Measurements from ENCODE around the gene JUNB. TPM values are rescaled to one million over a fixed set of nuclear protein-coding genes. Genes with fewer than 3 reads are reported as not detected.

Gene JUNB
- total RNA-seq, 1 experiment from 2014 or later = 49.7 TPM

- intact Hi-C loops (cut with micrococcal nuclease; ENCODE audit: unreplicated experiment) = no loop called here
- DNase-seq (ENCODE audit: low read depth, low spot score) (no peak), ATAC-seq (no peak)
- Histone ChIP-seq H3K4me3 (ENCODE audit: low read depth in 2 of 2, low read length in 2 of 2) (peak overlapping the region; percentile 53 to 58), H3K27me3 (ENCODE audit: control insufficient read depth, insufficient read depth, low read length) (no peaks in the 10 kb centered on the region), H3K4me1 (ENCODE audit: control insufficient read depth, insufficient read depth, low read length) (peaks cover 8% of the 10 kb centered on the region), H3K9me3 (ENCODE audit: control insufficient read depth, insufficient read depth, low read depth, low read length) (no peaks in the 10 kb centered on the region), H3K36me3 (ENCODE audit: control insufficient read depth, insufficient read depth, low read length) (peaks cover 4% of the 10 kb centered on the region; the same call in 1 of the 2 replicates), H3K27ac (ENCODE audit: low read length) (no peak overlapping the region)
- in situ Hi-C loops (cut with HindIII; ENCODE audit: low pct_unique_long_range_greater_than_20kb, low sequenced_read_pairs) = no loop called here
- ChIA-PET POLR2A (no interaction called here), CTCF (no interaction called here)
- BruUV-seq (replicated peaks) = no TSS peak
- TF ChIP-seq TCF7L2 (IDR thresholded peaks at IDR 0.05; ENCODE audit: low read depth, low read length) (no peak), CTCF (IDR thresholded peaks at IDR 0.05) (no peak), POLR2AphosphoS5 (IDR thresholded peaks at IDR 0.05; ENCODE audit: low read depth, low read length) (no peak), REST (IDR thresholded peaks at IDR 0.05; ENCODE audit: insufficient read depth in 1 of 2, low read depth in 2 of 2, low read length in 1 of 2) (no peak), SIN3A (IDR thresholded peaks at IDR 0.05; ENCODE audit: borderline replicate concordance, insufficient read depth, low read depth, low read length) (no peak)
Measured at GRCh38 chr19:12802267-12803106, 11.2 kb downstream of the JUNB start.

- TF ChIP-seq POLR2AphosphoS5 (IDR thresholded peaks at IDR 0.05; ENCODE audit: low read depth, low read length) = no peak
- TF ChIP-seq SIN3A (IDR thresholded peaks at IDR 0.05; ENCODE audit: borderline replicate concordance, insufficient read depth, low read depth, low read length) = no peak
- TF ChIP-seq TCF7L2 (IDR thresholded peaks at IDR 0.05; ENCODE audit: low read depth, low read length) = no peak
- TF ChIP-seq REST (IDR thresholded peaks at IDR 0.05; ENCODE audit: insufficient read depth in 1 of 2, low read depth in 2 of 2, low read length in 1 of 2) = no peak
- no peak for TF ChIP-seq CTCF (IDR thresholded peaks at IDR 0.05)
- BruUV-seq (replicated peaks) = no TSS peak
- H3K27ac ChIP-seq (ENCODE audit: low read length) = no peak overlapping the region
- in situ Hi-C loops (cut with HindIII; ENCODE audit: low pct_unique_long_range_greater_than_20kb, low sequenced_read_pairs) (no loop called here), intact Hi-C loops (cut with micrococcal nuclease; ENCODE audit: unreplicated experiment) (no loop called here)
- H3K4me3 ChIP-seq (ENCODE audit: low read depth in 2 of 2, low read length in 2 of 2) = no peak overlapping the region
- ChIA-PET CTCF (no interaction called here), POLR2A (interaction anchor here (0.6 kb wide), 1 partner anchor 28 kb away, joined by 19 read pairs; no protein-coding TSS in a partner anchor)
- peaks cover 8% of the 10 kb centered on the region for H3K4me1 ChIP-seq (ENCODE audit: control insufficient read depth, insufficient read depth, low read length)
- ATAC-seq (no peak), DNase-seq (ENCODE audit: low read depth, low spot score) (no peak)
- peaks cover 4% of the 10 kb centered on the region; the same call in 1 of the 2 replicates for H3K36me3 ChIP-seq (ENCODE audit: control insufficient read depth, insufficient read depth, low read length)
- no peaks in the 10 kb centered on the region for H3K9me3 ChIP-seq (ENCODE audit: control insufficient read depth, insufficient read depth, low read depth, low read length)
- no peaks in the 10 kb centered on the region for H3K27me3 ChIP-seq (ENCODE audit: control insufficient read depth, insufficient read depth, low read length)
Measured at GRCh38 chr19:12804051-12804450, 12.8 kb downstream of the JUNB start.
